Stimulated activated CD4-positive, alpha-beta T cell treated with anti-CD3 and anti-CD28 coated beads, Interleukin-15, amount 100 ng/mL, for 1 hour (primary cell): ENCODE results near the gene FAM174C.
A peak's percentile ranks its signal among the peaks of the same experiment; 100 is the strongest.
"Not testable (repeated sequence)": the region's sequence is repeated elsewhere in the genome, so short reads cannot be mapped to it uniquely, and the experiment has no call there.

ENCODE experiments used
- DNase-seq, 2 donors: peaks; one replicate each; pipeline ENCODE4 v3.0.0-alpha.2; 2020; ENCODE audit warnings: low read depth in 1 of 2, low spot score in 1 of 2

FAM174C gene

DNA sequence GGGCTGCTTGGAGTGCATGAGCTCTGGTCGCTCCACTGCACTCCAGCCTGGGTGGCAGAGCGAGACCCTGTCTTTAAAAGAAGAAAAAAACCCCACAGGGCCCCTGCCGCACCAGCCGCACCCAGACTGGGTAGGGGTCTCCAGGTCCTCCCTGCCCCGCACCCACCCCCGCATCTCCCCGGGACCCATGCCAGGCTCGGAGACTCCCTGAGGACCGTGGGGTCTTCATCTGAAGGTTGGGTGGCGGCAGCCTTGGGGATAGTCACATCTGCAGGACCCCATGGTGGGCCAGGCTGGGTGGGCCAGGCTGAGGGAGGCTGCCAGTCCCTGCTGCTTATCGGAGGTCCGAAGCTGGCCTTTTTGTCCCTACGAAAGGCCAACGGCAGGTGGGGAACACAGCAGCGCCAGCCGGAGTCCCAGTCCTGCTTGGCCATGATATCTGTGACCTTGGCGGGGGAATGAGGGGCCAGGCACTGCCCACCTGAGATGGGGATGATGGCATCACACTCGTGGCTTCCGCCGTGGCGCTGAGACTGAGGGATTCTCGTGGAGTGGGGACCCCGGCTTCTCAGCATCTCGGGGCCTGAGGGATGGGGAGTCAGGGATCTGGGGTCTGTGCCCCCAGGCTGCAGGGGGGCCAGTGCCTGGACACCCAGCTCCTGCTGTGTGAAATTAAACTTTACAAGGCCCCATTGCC, 21.4 kb downstream of the FAM174C start:
- DNase-seq: no peak

GRCh38 chr19:1298235-1298634, 22.9 kb downstream of the FAM174C start:
- DNase-seq: no peak

- no peak for DNase-seq
Measured at GRCh38 chr19:1299801-1300200, 24.5 kb downstream of the FAM174C start.

GRCh38 chr19:1300744-1301490, 25.6 kb downstream of the FAM174C start:
- DNase-seq: no peak

DNA sequence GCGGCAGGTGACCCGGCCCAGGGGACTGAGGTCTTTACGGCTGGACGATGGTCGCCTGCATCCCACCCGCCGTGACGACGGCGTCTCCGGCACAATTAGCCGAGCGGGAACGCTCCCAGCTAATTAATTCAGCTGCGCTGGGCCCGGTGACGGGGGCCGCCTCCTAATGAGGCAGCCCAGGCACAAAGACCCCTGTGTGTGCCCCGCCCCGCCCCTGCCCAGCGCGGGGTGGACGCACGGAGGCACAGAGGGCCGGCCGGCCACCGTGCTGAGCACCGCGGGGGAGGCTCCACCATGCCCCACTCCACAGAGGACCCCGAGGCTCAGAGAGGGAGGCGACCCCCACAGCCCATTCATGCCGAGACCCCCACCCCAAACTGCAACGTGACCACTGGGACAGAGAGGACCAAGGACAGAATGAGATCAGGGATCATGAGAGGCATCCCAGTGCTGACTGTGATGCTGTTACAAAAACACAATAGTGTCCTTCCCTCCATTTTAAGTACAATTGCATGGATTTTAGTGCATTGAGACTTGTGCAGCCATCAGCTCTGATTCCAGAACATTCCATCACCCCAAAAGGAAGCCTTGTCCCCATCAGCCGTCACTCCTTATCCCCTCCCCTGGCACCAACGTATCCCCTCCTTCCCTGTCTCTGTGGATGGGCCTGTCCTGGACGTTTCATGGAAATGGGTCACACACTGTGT, 27.4 kb downstream of the FAM174C start:
- no peak for DNase-seq

GRCh38 chr19:1304197-1304924, 29.0 kb downstream of the FAM174C start:
- no peak for DNase-seq

- not testable (repeated sequence) for DNase-seq
Measured at GRCh38 chr19:1305354-1305753, 30.0 kb downstream of the FAM174C start.

DNA sequence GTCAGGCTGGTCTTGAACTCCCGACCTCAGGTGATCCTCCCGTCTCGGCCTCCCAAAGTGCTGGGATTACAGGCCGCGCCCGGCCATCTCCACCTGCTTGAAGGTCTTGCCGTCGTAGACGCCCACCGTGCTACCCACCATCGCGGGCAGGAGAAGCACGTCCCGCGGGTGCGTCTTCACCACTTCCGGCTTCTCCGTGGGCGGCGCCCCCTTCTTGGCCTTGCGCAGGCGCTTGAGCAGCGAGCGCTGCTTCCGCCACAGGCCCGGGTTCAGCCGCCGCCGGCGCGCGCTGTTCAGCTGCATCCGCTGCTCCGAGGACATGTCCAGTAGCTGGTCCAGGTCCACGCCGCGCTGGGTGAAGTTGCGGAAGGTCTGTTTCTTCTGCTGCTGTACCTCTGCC, 32.0 kb downstream of the FAM174C start:
- DNase-seq: no peak

DNA sequence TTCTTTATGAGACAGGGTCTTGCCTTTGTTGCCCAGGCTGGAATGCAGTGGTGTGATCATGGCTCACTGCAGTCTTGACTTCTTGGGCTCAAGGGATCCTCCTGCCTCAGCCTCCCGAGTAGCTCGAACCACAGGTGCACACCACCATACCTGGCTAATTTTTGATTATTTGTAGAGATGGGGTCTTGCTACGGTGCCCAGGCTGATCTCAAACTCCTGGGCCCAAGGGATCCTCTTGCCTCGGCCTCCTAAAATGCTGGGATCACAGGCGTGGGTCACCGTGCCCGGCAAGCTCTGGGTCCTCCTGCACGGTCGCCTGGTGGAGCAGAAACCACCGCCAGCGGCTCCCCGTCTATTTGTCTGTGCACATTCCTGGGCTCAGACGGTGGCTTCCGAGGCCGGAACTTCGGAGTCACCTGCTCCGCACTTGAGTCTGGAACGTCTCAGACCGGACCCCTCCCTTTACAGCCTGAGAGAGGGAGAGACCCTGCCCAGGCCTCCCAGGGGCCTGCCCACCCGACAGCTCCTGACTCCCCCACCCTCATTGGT, 32.5 kb downstream of the FAM174C start:
- DNase-seq: no peak

DNA sequence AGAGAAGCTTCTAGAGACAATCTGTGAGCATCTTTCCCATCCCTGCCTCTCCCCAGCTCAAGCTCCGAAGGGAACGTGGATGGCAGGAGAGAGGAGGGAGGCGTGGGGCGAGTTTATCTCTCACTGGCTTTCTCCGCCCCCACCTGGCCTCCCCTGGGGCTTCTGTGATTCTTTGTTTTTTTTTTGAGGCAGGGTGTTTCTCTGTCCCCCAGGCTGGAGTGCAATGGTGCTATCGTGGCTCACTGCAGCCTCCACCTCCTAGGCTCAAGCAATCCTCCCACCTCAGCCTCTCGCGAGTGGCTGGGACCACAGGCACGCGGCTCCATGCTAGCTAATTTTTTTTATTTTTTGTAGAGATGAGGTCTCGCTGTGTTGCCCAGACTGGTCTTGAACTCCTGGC, 33.4 kb downstream of the FAM174C start:
- DNase-seq: no peak

DNA sequence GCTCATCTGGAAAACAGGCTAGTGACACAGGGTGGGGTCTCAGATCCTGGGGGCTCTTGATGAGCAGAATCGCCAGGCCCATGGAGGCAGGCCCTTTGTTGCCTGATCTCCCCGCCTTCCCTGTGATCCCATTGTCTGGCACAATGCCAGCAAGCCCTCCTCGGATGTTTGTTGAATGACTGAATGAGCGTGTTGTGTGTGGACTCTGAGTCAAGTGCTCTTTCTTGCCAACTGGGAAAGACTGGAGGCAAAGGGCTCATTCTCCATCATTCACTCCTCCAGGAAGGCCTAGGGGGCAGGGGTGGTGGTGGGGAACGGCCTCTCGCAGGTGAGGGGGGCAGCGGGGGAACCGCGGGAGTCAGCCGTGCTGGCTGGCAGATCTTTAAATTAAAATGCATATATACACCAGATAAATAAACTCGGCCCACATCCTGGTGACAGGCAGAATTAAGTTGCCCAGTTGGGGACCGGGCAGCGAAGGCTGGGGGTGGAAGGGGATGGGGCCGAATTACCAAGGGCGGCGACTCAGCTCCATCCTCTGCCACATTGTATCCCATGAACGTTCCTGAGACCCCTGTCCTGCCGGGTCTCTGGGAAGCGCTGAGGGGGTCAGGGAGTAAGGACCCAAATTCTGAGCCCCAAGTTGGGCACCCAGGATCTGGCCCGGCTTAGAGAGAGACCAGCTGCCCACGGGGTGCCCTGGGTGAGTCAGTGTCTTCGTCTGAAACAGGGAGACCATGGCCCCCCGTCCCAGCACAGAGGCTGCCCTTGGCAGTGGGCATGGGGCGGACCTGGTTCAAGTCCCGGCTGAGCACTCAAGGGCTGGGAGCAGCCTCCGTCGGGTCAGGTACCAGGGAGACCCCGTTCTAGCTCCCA, 34.9 kb downstream of the FAM174C start:
- DNase-seq: no peak

DNA sequence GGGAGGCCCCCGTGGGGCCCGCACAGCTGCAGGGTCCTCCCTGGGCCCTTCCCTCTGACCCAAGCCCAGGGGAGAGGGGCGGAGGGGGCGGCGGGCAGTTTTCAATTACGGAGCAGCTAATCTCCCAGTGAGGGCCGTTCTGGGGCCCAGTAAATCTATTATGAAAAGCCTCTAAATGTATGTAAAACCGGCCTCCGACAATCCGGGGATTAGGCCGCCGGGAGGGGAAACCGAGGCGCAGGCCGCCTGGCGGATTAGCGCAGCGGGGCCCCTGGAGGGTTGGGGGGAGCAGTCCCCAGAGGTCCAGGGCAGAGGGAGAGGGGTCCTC, 35.5 kb downstream of the FAM174C start:
- no peak for DNase-seq

- DNase-seq: no peak
Measured at GRCh38 chr19:1311543-1312091, 36.3 kb downstream of the FAM174C start.

GRCh38 chr19:1312767-1313694, 37.7 kb downstream of the FAM174C start:
- DNase-seq: no peak

GRCh38 chr19:1313695-1314613, 38.6 kb downstream of the FAM174C start:
- DNase-seq: no peak

DNA sequence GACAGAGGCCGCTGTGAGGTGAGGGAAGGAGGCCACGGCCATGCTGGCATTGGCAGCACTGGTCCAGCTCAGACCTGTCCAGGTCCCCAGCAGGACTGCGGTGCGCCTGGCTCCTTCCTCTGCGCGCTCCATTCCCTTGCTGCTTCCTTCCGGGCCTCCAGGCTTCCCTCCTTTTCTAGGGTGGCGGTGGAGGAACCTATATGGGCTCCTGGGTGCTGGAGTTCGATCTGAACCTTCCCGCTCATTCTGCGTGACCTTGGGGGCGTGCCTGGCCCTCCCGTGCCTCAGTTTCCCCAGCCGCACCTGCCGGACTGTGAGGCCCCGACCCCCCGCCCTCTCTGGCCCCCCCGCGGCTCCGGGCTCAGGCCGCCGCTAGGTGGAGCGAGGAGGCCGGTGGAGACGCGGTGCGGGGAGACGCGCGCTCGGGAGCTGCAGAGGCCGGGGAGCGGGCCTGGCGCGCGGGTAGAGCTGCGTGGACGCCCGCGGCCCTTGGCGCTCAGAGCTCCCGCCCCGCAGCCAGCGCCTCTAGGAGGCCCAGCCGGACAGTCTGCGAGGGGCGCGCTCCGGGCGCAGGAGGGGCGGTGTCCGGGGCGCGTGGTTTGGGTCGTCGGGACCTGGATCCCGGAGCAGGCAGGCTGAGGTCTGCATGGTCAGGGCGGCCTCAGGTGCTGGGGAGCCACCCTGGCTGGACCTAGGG, 40.3 kb downstream of the FAM174C start:
- DNase-seq: peak in 1 of 2 donors; percentile 25

DNA sequence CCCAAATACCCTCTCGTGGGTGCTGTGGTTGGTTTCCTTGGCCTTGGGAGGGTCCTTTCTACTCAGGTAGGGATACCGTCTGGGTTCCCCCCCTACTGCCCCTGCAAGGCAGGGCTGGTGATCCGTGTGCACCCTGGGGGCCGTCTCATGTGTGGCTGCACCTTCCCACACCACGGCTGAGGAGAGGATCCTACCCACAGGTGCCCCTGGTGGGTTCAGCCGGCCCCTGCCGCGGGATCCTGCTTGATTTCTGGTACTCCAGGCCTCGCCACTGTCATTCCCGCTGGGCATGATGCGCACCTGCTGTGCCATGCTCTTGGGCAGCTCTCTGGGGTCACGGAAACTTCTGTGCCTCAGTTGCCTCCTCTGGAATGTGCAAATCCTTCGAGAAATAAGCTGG, 41.1 kb downstream of the FAM174C start:
- DNase-seq: no peak
